Measurements from ENCODE around the gene MSANTD1.
"Not testable (repeated sequence)": the region's sequence is repeated elsewhere in the genome, so short reads cannot be mapped to it uniquely, and the experiment has no call there.

Gene MSANTD1

GRCh38 chr4:3295837-3296624, 47.1 kb downstream of the MSANTD1 start:
- no peak for DNase-seq (ENCODE audit: extremely low spot score)
- CTCF ChIA-PET: no interaction called here
- TF ChIP-seq SUZ12 (IDR thresholded peaks at IDR 0.05) (no peak), FOXA1 (IDR thresholded peaks at IDR 0.05) (no peak), HDGF (IDR thresholded peaks at IDR 0.05; ENCODE audit: borderline replicate concordance) (no peak), SP1 (IDR thresholded peaks at IDR 0.05) (no peak), ARNT (IDR thresholded peaks at IDR 0.05) (no peak), ZNF384 (IDR thresholded peaks at IDR 0.05) (no peak)
- POLR2A ChIA-PET: no interaction called here

- POLR2A ChIA-PET: no interaction called here
- TF ChIP-seq L3MBTL2 (conservative IDR thresholded peaks at IDR 0.05) (no peak), FOXA1 (IDR thresholded peaks at IDR 0.05) (no peak), ELF4 (IDR thresholded peaks at IDR 0.05) (no peak), FOXM1 (IDR thresholded peaks at IDR 0.05; ENCODE audit: borderline replicate concordance) (no peak), SUZ12 (IDR thresholded peaks at IDR 0.05) (no peak), SP1 (IDR thresholded peaks at IDR 0.05) (no peak), HDGF (IDR thresholded peaks at IDR 0.05; ENCODE audit: borderline replicate concordance) (no peak), ARNT (IDR thresholded peaks at IDR 0.05) (no peak), NFRKB (IDR thresholded peaks at IDR 0.05) (no peak), TARDBP (IDR thresholded peaks at IDR 0.05) (no peak), PKNOX1 (IDR thresholded peaks at IDR 0.05) (no peak), BHLHE40 (IDR thresholded peaks at IDR 0.05; ENCODE audit: borderline replicate concordance) (no peak), CTBP1 (IDR thresholded peaks at IDR 0.05; ENCODE audit: borderline replicate concordance) (no peak), FOXK2 (IDR thresholded peaks at IDR 0.05) (no peak)
- no peak for DNase-seq (ENCODE audit: extremely low spot score)
- CTCF ChIA-PET: no interaction called here
Measured at GRCh38 chr4:3296651-3297050, 47.7 kb downstream of the MSANTD1 start.

DNA sequence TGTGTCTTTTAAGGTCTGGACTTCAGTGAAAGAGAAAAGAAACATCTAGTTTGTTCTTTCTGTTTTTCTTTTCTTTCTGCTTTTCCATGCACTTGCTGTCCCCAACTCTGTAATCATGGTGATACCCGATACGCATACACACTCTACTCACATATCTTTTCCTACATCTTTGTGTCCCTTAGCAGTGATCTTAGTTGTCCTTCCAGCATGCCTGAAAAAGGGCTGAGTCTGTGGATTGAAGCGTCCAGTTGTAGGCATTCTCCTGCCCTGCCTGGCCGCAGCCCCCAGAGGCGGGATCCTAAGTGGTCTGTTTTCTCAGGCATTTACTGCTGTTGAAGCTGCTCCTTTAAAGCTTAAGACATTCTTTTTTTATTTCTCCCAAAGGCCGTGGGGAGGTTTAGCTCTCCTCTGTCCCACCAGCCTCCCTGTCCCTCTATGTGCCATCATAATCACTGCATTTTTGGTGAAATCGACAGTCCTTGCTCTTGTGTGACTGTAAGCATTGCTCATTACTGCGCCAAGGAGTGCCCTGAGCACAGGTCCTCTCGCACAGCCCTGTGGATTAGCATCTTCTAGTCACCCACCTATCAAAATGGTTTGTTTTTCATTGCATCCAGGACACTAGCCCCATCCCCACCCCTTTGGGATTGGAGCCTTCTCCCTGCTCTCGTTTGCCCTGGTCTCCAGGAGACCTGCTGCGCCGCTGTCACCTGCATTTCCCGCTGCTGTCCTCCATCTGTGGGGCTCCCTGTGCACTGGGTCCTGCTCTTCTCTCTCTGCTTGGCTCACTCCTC, 48.3 kb downstream of the MSANTD1 start:
- no peak for DNase-seq (ENCODE audit: extremely low spot score)
- no peak for TF ChIP-seq FOXA1 (IDR thresholded peaks at IDR 0.05)
- TF ChIP-seq LEF1 (IDR thresholded peaks at IDR 0.05; ENCODE audit: borderline replicate concordance): no peak
- TF ChIP-seq FOXK2 (IDR thresholded peaks at IDR 0.05): no peak
- TF ChIP-seq FOXM1 (IDR thresholded peaks at IDR 0.05; ENCODE audit: borderline replicate concordance): no peak
- POLR2A ChIA-PET: no interaction called here
- CTCF ChIA-PET: no interaction called here

- TF ChIP-seq SUZ12 (IDR thresholded peaks at IDR 0.05) (no peak), TARDBP (IDR thresholded peaks at IDR 0.05) (no peak), FOXK2 (IDR thresholded peaks at IDR 0.05) (no peak), ELF4 (IDR thresholded peaks at IDR 0.05) (no peak), LEF1 (IDR thresholded peaks at IDR 0.05; ENCODE audit: borderline replicate concordance) (no peak), ARNT (IDR thresholded peaks at IDR 0.05) (no peak), CTBP1 (IDR thresholded peaks at IDR 0.05; ENCODE audit: borderline replicate concordance) (no peak), L3MBTL2 (conservative IDR thresholded peaks at IDR 0.05) (no peak), PKNOX1 (IDR thresholded peaks at IDR 0.05) (no peak), FOXM1 (IDR thresholded peaks at IDR 0.05; ENCODE audit: borderline replicate concordance) (no peak), SP1 (IDR thresholded peaks at IDR 0.05) (no peak), HDGF (IDR thresholded peaks at IDR 0.05; ENCODE audit: borderline replicate concordance) (no peak), BHLHE40 (IDR thresholded peaks at IDR 0.05; ENCODE audit: borderline replicate concordance) (no peak), NFRKB (IDR thresholded peaks at IDR 0.05) (no peak), FOXA1 (IDR thresholded peaks at IDR 0.05) (no peak), ZNF384 (IDR thresholded peaks at IDR 0.05) (no peak)
- CTCF ChIA-PET: no interaction called here
- no peak for DNase-seq (ENCODE audit: extremely low spot score)
- POLR2A ChIA-PET: no interaction called here
Measured at GRCh38 chr4:3299122-3299975, 50.4 kb downstream of the MSANTD1 start.

- CTCF ChIA-PET: no interaction called here
- DNase-seq (ENCODE audit: extremely low spot score): no peak
- no peak for TF ChIP-seq ZNF384 (IDR thresholded peaks at IDR 0.05)
- no peak for TF ChIP-seq HDGF (IDR thresholded peaks at IDR 0.05; ENCODE audit: borderline replicate concordance)
- TF ChIP-seq ELF4 (IDR thresholded peaks at IDR 0.05): no peak
- no peak for TF ChIP-seq PKNOX1 (IDR thresholded peaks at IDR 0.05)
- no peak for TF ChIP-seq ARNT (IDR thresholded peaks at IDR 0.05)
- POLR2A ChIA-PET: no interaction called here
Measured at GRCh38 chr4:3299976-3300671, 51.2 kb downstream of the MSANTD1 start.

DNA sequence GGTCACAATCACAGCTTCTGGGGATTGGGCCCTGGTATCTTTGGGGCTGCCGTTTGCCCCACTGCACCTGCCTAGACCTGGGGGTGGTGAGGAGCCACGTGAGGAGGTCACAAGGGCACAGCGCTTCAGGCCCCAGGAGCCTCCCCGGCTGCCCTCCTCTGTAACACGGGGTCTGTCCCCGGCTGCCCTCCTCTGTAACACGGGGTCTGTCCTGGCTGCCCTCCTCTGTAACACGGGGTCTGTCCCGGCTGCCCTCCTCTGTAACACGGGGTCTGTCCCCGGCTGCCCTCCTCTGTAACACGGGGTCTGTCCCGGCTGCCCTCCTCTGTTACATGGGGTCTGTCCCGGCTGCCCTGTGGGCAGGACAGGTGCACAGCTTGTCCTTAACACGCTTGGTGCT, 51.9 kb downstream of the MSANTD1 start:
- CTCF ChIA-PET: interaction anchor here (0.7 kb wide), 1 partner anchor 19 kb away, joined by 3 read pairs; no protein-coding TSS in a partner anchor
- POLR2A ChIA-PET; DNase-seq (ENCODE audit: extremely low spot score): not testable (repeated sequence)

Data from HEK293T (cell line).